SJSA1 (cell line): ENCODE data around the gene VSIG10. TPM values are rescaled to one million over a fixed set of nuclear protein-coding genes. Genes with fewer than 3 reads are reported as not detected.

ENCODE experiments used
- DNase-seq, 2 experiments: peaks; one replicate each; pipeline ENCODE4 v3.0.0-alpha.2; 2015 to 2020; ENCODE audit warnings: low spot score in 2 of 2, low read depth in 1 of 2
- H3K27ac ChIP-seq: fragments of 250-450 bp; sonication (Bioruptor Pico); 2 replicates; pipeline ENCODE4 v1.5.1; 2020; ENCODE audit warnings: mild to moderate bottlenecking, moderate library complexity
- H3K27me3 ChIP-seq: fragments of 250-450 bp; sonication (Bioruptor Pico); replicated peaks from 2 replicates; pipeline ENCODE4 v1.5.1; 2020; ENCODE audit warnings: mild to moderate bottlenecking, moderate library complexity
- H3K36me3 ChIP-seq: fragments of 250-450 bp; sonication (Bioruptor Pico); 2 replicates; pipeline ENCODE4 v1.5.1; 2020; ENCODE audit warnings: mild to moderate bottlenecking
- H3K4me1 ChIP-seq: fragments of 250-450 bp; sonication (Bioruptor Pico); replicated peaks from 2 replicates; pipeline ENCODE4 v1.6.1; 2021; ENCODE audit warnings: mild to moderate bottlenecking
- H3K4me3 ChIP-seq: fragments of 250-450 bp; sonication (Bioruptor Pico); 2 replicates; pipeline ENCODE4 v1.5.1; 2020; ENCODE audit warnings: mild to moderate bottlenecking
- H3K9me3 ChIP-seq: fragments of 250-450 bp; sonication (Bioruptor Pico); replicated peaks from 2 replicates; pipeline ENCODE4 v1.5.1; 2020; ENCODE audit warnings: mild to moderate bottlenecking
- total RNA-seq: library from RNA; depleted of rRNA; stranded (reverse); fragments of >200 nt; shearing (Covaris generic); gene quantifications from 2 replicates; pipeline ENCODE4 v1.2.3, GENCODE V29; 2014

Gene VSIG10
- total RNA-seq, 1 experiment from 2014 or later: 14.6 TPM

DNA sequence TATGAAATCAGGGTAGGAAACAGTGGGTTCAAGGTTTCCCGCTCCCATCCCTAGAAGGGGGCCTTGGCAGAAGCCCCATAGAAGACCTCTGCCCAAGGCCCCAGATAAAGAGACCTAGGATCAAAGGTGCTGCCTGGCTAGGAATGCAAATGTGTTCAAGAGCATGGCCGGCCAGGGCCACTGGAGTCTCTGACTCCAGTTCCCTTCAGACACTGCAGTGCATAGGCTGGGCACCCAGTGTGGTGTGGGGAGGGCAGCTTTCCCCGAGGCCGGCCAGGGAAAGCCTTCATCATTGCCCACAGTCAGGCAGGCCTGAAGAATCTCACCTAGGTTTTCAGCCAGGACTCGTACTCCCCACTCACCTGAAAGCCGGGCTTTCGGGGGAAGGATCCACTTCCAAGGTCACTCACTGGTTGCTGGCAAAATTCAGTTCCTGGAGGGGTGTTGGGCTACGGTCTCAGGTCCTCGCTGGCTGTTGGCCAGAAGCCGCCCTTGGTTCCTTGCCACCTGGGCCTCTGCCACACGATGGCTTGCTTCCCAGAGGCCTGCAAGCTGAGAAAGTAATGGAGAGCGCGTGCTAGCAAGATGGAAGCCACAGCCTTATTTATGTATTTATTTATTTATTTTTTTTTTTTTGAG is 22.4 kb upstream of the VSIG10 start:
- Histone ChIP-seq H3K4me3 (no peak overlapping the region), H3K4me1 (no peaks in the 10 kb centered on the region), H3K27ac (no peak overlapping the region), H3K36me3 (no peaks in the 10 kb centered on the region), H3K27me3 (no peaks in the 10 kb centered on the region), H3K9me3 (no peaks in the 10 kb centered on the region)
- DNase-seq: no peak

DNA sequence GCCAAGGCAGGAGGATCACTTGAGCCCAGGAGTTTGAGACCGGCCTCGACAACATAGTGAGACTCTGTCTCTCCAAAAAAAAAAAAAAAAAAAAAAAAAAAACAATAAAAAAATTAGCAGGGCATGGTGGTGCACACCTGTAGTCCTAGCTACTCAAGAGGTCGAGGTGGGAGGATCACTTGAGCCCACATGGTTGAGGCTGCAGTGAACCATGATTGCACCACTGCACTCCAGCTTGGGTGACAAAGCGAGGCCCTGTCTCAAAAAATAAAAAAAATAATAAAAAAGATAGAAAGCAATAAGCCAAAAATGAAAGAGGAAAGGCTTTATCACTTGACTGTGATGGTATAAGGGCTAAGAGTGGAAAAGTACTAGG is 21.9 kb upstream of the VSIG10 start:
- H3K27ac ChIP-seq: no peak overlapping the region

DNA sequence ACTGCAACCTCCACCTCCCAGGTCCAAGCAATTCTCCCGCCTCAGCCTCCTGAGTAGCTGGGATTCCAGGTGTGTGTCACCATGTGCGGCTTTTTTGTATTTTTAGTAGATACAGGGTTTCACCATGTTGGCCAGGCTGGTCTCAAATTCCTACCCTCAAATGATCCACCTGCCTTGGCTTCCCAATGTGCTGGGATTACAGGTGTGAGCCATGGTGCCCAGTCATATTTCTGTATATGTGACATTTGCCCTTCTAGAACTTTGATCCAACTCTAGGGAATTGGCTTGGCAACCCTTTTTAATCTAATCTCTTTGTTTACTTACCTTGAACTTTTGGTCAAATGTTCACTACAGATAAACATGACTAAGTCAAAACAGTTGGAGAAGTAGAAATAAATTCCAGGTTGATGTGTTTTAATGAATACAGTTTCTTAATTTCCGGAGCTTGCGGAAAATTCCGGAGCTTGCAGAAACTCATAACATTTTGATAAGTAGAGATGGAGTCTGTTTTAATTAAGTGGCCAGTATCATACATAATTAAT is 20.6 kb upstream of the VSIG10 start:
- no peak overlapping the region for H3K27ac ChIP-seq
- peaks cover 4% of the 10 kb centered on the region for H3K4me1 ChIP-seq
- no peak overlapping the region for H3K4me3 ChIP-seq
- DNase-seq: no peak
- H3K36me3 ChIP-seq: no peaks in the 10 kb centered on the region
- H3K27me3 ChIP-seq: no peaks in the 10 kb centered on the region
- H3K9me3 ChIP-seq: no peaks in the 10 kb centered on the region

More for the DNA sequence above, 21.9 kb upstream of the VSIG10 start:
- no peak overlapping the region for H3K4me3 ChIP-seq
- no peaks in the 10 kb centered on the region for H3K9me3 ChIP-seq
- H3K27me3 ChIP-seq: no peaks in the 10 kb centered on the region
- H3K36me3 ChIP-seq: no peaks in the 10 kb centered on the region
- H3K4me1 ChIP-seq: no peaks in the 10 kb centered on the region; the same call in 1 of the 2 replicates
- no peak for DNase-seq

DNA sequence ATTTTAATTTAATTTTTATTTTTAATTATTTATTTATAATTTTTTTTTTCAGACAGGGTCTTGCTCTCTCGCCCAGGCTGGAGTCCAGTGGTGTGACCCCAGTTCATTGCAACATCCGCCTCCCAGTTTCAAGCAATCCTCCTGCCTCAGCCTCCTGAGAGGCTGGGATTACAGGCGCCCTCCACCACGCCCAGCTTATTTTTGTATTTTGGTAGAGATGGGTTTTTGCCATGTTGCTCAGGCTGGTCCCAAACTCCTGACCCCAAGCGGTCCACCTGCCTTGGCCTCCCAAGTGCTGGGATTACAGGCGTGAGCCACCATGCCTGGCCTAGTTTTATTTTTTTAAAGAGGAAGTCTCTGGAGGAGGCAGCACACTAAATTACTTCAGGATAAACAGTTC is 18.5 kb upstream of the VSIG10 start:
- no peaks in the 10 kb centered on the region for H3K36me3 ChIP-seq
- DNase-seq: no peak
- no peak overlapping the region for H3K4me3 ChIP-seq
- H3K4me1 ChIP-seq: peaks cover 4% of the 10 kb centered on the region
- no peak overlapping the region for H3K27ac ChIP-seq
- H3K27me3 ChIP-seq: no peaks in the 10 kb centered on the region
- no peaks in the 10 kb centered on the region for H3K9me3 ChIP-seq

DNA sequence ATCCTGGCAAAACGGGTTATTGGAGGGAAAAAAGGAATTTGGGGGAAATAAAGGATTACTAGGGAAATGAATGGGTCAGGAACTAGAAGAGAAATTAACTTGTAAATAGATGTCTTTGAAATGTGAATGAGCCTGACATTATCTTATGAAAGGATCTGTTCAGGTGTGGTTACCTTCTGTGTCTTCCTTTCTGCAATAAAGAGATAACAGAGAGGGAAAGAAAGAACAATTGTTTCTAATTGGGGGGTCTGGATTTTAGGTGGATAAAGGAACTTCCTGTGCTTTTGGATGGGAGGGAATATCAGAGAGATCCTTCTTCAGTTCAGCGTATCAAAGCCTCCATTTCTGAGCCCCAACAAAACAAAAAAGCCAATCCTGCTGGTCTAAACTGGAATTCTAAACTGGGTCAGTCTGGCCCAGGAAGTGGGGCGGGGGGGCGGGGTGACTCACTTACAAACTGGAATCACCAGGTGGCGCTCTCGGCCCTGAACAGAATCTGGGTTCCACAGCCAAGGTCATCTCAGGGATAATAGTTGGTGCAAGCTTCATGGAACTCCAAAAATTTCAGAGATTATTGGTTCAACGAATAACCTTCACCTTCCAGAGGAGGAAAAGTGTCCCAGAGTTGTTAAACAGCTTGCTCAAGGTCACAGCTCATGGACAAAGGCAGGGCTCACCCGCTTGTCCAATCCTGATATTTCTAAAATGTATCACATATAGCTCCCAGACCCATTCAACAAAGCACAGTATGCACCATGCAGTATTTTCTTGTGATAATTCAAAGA is 17.0 kb upstream of the VSIG10 start:
- Histone ChIP-seq H3K9me3 (no peaks in the 10 kb centered on the region), H3K27me3 (no peaks in the 10 kb centered on the region), H3K36me3 (no peaks in the 10 kb centered on the region), H3K4me3 (no peak overlapping the region), H3K4me1 (peaks cover 4% of the 10 kb centered on the region), H3K27ac (peak overlapping the region; percentile 57)
- DNase-seq: peak; percentile 50 to 57

GRCh38 chr12:118119449-118119879 is 15.7 kb upstream of the VSIG10 start:
- no peak for DNase-seq
- H3K4me3 ChIP-seq: no peak overlapping the region

GRCh38 chr12:118109088-118109487 is 5.3 kb upstream of the VSIG10 start:
- no peaks in the 10 kb centered on the region for H3K36me3 ChIP-seq
- no peak overlapping the region for H3K27ac ChIP-seq
- H3K9me3 ChIP-seq: no peaks in the 10 kb centered on the region
- no peaks in the 10 kb centered on the region for H3K4me1 ChIP-seq
- no peak overlapping the region for H3K4me3 ChIP-seq
- H3K27me3 ChIP-seq: no peaks in the 10 kb centered on the region
- no peak for DNase-seq

More at GRCh38 chr12:118119449-118119879, 15.7 kb upstream of the VSIG10 start:
- no peak overlapping the region for H3K27ac ChIP-seq
- no peaks in the 10 kb centered on the region for H3K36me3 ChIP-seq
- H3K9me3 ChIP-seq: no peaks in the 10 kb centered on the region
- H3K27me3 ChIP-seq: no peaks in the 10 kb centered on the region
- H3K4me1 ChIP-seq: peaks cover 4% of the 10 kb centered on the region

DNA sequence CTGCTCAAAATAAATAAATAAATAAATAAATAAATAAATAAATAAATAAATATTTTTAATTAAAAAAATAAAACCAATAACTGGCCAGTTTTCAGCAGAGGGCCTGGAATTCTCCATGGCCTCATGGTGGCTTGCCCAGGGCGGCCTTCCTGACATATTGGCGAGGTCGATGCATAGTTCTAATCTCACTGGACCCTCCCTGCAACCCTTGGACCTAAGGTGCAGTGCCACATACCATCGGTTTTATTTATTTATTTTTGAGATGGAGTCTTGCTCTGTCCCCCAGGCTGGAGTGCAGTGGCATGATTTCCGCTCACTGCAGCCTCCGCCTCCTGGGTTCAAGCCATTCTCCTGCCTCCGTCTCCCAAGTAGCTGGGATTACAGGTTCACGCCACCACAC is 3.9 kb upstream of the VSIG10 start:
- Histone ChIP-seq H3K9me3 (no peaks in the 10 kb centered on the region), H3K4me3 (no peak overlapping the region), H3K36me3 (no peaks in the 10 kb centered on the region), H3K27me3 (no peaks in the 10 kb centered on the region), H3K4me1 (no peaks in the 10 kb centered on the region), H3K27ac (no peak overlapping the region)
- DNase-seq: no peak

DNA sequence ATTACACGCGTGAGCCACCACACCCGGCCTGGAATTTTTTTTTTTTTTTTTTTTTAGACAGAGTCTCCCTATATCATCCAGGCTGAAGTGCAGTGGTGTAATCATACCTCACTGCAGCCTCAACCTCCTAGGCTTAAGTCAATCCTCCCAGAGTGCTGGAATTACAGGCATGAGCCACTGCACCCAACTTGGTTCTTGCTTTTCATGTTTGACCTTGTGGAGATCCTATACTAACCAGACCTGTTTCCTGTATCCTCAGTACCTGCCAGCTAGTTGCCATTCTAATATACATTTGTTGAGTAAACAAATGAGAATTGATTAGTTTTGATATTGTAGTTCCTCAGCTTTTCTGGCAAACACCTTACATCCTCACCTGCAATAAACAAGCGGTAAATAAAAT is 3.2 kb upstream of the VSIG10 start:
- Histone ChIP-seq H3K4me1 (no peaks in the 10 kb centered on the region), H3K9me3 (no peaks in the 10 kb centered on the region), H3K27me3 (no peaks in the 10 kb centered on the region), H3K27ac (no peak overlapping the region), H3K36me3 (no peaks in the 10 kb centered on the region), H3K4me3 (no peak overlapping the region)
- no peak for DNase-seq

- Histone ChIP-seq H3K27ac (0 out of 2 replicates have a peak overlapping the region, but pooled peaks have one; percentile 17), H3K9me3 (no peaks in the 10 kb centered on the region), H3K4me1 (no peaks in the 10 kb centered on the region), H3K36me3 (no peaks in the 10 kb centered on the region), H3K27me3 (no peaks in the 10 kb centered on the region), H3K4me3 (peak overlapping the region; percentile 70)
- peak in 1 of 2 experiments; percentile 42 for DNase-seq
These were observed 610 bp downstream of the VSIG10 start for GRCh38 chr12:118103201-118103600.

DNA sequence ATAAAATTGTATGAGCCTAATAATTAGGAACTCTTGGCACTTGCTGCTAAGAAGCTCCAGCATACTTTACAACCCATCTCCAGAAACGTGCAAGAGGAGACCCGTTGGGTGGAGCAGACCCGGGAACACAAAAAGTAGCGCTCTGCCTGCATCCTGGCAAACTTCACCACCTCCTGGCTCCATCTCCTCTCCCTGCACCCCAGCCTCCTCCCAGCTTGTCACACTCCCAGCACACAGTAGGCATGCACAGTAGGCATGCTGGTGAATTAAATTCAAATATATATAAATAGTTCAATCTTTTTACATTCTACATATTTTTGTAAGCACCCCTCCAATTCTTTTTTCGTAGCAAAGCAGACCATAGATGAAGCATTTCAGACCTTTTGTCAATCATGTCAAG is 1.2 kb downstream of the VSIG10 start:
- Histone ChIP-seq H3K9me3 (no peaks in the 10 kb centered on the region), H3K36me3 (no peaks in the 10 kb centered on the region), H3K4me3 (peak overlapping the region; percentile 70), H3K27ac (no peak overlapping the region), H3K27me3 (no peaks in the 10 kb centered on the region), H3K4me1 (no peaks in the 10 kb centered on the region)
- no peak for DNase-seq

DNA sequence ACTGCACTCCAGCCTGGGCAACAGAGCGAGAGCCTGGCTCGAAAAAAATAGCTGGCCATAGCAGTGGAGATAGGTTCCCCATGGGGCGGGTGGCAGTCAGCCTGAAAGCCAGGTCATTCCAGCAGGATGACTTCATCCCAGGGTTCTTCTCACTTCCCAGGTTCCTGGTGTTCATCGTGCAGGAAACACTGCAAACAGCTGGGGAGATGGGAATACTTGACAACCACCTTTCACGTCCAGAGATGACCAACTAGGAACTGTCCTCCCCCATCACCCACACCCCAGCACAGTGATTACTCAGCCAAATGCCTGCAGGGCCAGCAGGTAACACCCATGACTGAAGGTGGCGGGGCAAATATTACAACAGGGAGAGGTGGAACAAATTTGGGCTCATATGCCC is 1.7 kb downstream of the VSIG10 start:
- Histone ChIP-seq H3K27ac (no peak overlapping the region), H3K9me3 (no peaks in the 10 kb centered on the region), H3K27me3 (no peaks in the 10 kb centered on the region), H3K36me3 (no peaks in the 10 kb centered on the region), H3K4me1 (no peaks in the 10 kb centered on the region), H3K4me3 (no peak overlapping the region)
- DNase-seq: no peak

DNA sequence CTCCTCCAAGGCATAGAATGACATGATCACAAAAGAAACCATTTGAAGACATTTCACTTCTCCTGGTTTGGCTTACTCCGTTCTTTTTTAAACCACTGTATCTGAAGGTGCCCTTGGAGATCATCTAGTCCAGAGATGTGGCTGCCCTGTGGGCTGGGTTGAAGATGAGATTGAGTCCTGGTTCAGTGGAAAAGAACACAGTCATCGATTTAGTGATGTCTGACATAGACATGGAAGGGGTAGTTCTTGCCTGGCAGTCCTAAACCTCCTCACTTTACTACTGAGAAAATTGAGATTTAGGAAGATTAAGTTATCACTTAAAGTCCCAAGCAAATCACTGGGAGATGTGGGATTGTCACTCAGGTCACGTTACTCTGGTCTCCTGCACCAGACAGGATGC is 2.8 kb downstream of the VSIG10 start:
- Histone ChIP-seq H3K4me1 (no peaks in the 10 kb centered on the region), H3K27me3 (no peaks in the 10 kb centered on the region), H3K4me3 (no peak overlapping the region), H3K27ac (no peak overlapping the region), H3K36me3 (no peaks in the 10 kb centered on the region), H3K9me3 (no peaks in the 10 kb centered on the region)
- DNase-seq: no peak

- Histone ChIP-seq H3K9me3 (no peaks in the 10 kb centered on the region), H3K4me3 (no peak overlapping the region), H3K4me1 (no peaks in the 10 kb centered on the region), H3K36me3 (no peaks in the 10 kb centered on the region), H3K27ac (no peak overlapping the region), H3K27me3 (no peaks in the 10 kb centered on the region)
- DNase-seq: no peak
These were observed 4.7 kb downstream of the VSIG10 start for GRCh38 chr12:118098911-118099671.
